Mesodermal cell (in vitro differentiated cells): ENCODE results near the gene AATK.

Experiments
- H3K27ac ChIP-seq: 2 replicates; pipeline ENCODE4 v1.7.0; 2013; ENCODE audit warnings: mild to moderate bottlenecking, low read depth, low read length, moderate library complexity; ENCODE audit not compliant: severe bottlenecking
- H3K36me3 ChIP-seq: 2 replicates; pipeline ENCODE4 v1.7.1; 2013; ENCODE audit warnings: mild to moderate bottlenecking, low read length, moderate library complexity; ENCODE audit not compliant: control insufficient read depth, insufficient read depth
- H3K4me1 ChIP-seq: one replicate; pipeline ENCODE4 v1.7.1; 2013; ENCODE audit warnings: mild to moderate bottlenecking, low read length; ENCODE audit not compliant: insufficient read depth, control insufficient read depth, poor library complexity, severe bottlenecking
- H3K4me3 ChIP-seq: 2 replicates; pipeline ENCODE4 v1.7.0; 2013; ENCODE audit warnings: low read length, control low read depth, mild to moderate bottlenecking; ENCODE audit not compliant: insufficient read depth, poor library complexity, severe bottlenecking; ENCODE audit errors: extremely low read depth
- H3K9me3 ChIP-seq: 2 replicates; pipeline ENCODE4 v1.7.1; 2013; ENCODE audit warnings: mild to moderate bottlenecking, low read length, moderate library complexity; ENCODE audit not compliant: control insufficient read depth
- WGBS, 2 experiments: methylation state at CpG; one replicate each; pipeline ENCODE4 v1.1.5; 2013; ENCODE audit warnings: missing lambda C conversion rate in 2 of 2; ENCODE audit not compliant: insufficient coverage in 2 of 2; 5-methylcytosine and 5-hydroxymethylcytosine counted together

Gene AATK

GRCh38 chr17:81167194-81167524 is 1.1 kb upstream of the AATK start:
- no peak overlapping the region for H3K27ac ChIP-seq
- WGBS, 2 experiments, result 94 to 100% methylated on average over 1 to 4 of the region's 4 CpGs
- H3K9me3 ChIP-seq, result no peaks in the 10 kb centered on the region
- H3K36me3 ChIP-seq, result no peaks in the 10 kb centered on the region
- no peak overlapping the region for H3K4me3 ChIP-seq
- no peaks in the 10 kb centered on the region for H3K4me1 ChIP-seq

- Histone ChIP-seq H3K9me3 (no peaks in the 10 kb centered on the region), H3K27ac (no peak within 1 kb of the TSS), H3K36me3 (no peaks in the 10 kb centered on the region), H3K4me1 (no peaks in the 10 kb centered on the region), H3K4me3 (peak within 1 kb of the TSS; percentile 16)
- WGBS, 2 experiments, result 28 to 29% methylated on average over 40 to 42 of the region's 46 CpGs
Measured at GRCh38 chr17:81165246-81166032, 582 bp downstream of the AATK start, which contains the start of gene PVALEF. PVALEF (plus strand) TSS chr17:81165507; CDS start chr17:81181227, 15,720 bp downstream.

GRCh38 chr17:81164371-81165245 is 1.4 kb downstream of the AATK start:
- no peak overlapping the region for H3K4me3 ChIP-seq
- H3K4me1 ChIP-seq, result no peaks in the 10 kb centered on the region
- H3K36me3 ChIP-seq, result no peaks in the 10 kb centered on the region
- H3K27ac ChIP-seq, result no peak overlapping the region
- 81 to 86% methylated on average over 18 of the region's 19 CpGs for WGBS, 2 experiments
- H3K9me3 ChIP-seq, result no peaks in the 10 kb centered on the region

GRCh38 chr17:81163703-81164370 is 2.2 kb downstream of the AATK start:
- 87 to 92% methylated on average over 13 of the region's 15 CpGs for WGBS, 2 experiments
- no peaks in the 10 kb centered on the region for H3K9me3 ChIP-seq
- H3K4me1 ChIP-seq, result no peaks in the 10 kb centered on the region
- no peaks in the 10 kb centered on the region for H3K36me3 ChIP-seq
- no peak overlapping the region for H3K4me3 ChIP-seq
- H3K27ac ChIP-seq, result no peak overlapping the region

- Histone ChIP-seq H3K4me3 (no peak overlapping the region), H3K36me3 (no peaks in the 10 kb centered on the region), H3K9me3 (no peaks in the 10 kb centered on the region), H3K27ac (no peak overlapping the region), H3K4me1 (no peaks in the 10 kb centered on the region)
- 86 to 91% methylated on average over 15 to 16 of the region's 19 CpGs for WGBS, 2 experiments
Measured at GRCh38 chr17:81163051-81163695, 2.8 kb downstream of the AATK start.

- WGBS, 2 experiments, result 90 to 96% methylated on average over 9 of the region's 11 CpGs
- Histone ChIP-seq H3K4me3 (no peak overlapping the region), H3K27ac (no peak overlapping the region), H3K36me3 (no peaks in the 10 kb centered on the region), H3K9me3 (no peaks in the 10 kb centered on the region), H3K4me1 (no peaks in the 10 kb centered on the region)
Measured at GRCh38 chr17:81162491-81162890, 3.5 kb downstream of the AATK start.

GRCh38 chr17:81161972-81162371 is 4.0 kb downstream of the AATK start:
- Histone ChIP-seq H3K27ac (no peak overlapping the region), H3K36me3 (no peaks in the 10 kb centered on the region), H3K4me1 (no peaks in the 10 kb centered on the region), H3K4me3 (no peak overlapping the region), H3K9me3 (no peaks in the 10 kb centered on the region)
- WGBS, 2 experiments, result 95 to 96% methylated on average over 7 to 9 of the region's 16 CpGs

- no peaks in the 10 kb centered on the region for H3K9me3 ChIP-seq
- H3K27ac ChIP-seq, result no peak overlapping the region
- no peaks in the 10 kb centered on the region for H3K4me1 ChIP-seq
- no peaks in the 10 kb centered on the region for H3K36me3 ChIP-seq
- H3K4me3 ChIP-seq, result no peak overlapping the region
- WGBS, 2 experiments, result 94 to 99% methylated on average over 11 to 13 of the region's 15 CpGs
Measured at GRCh38 chr17:81161536-81161935, 4.5 kb downstream of the AATK start.

- H3K36me3 ChIP-seq, result no peaks in the 10 kb centered on the region
- 90 to 95% methylated on average over 27 to 32 of the region's 32 CpGs for WGBS, 2 experiments
- no peaks in the 10 kb centered on the region for H3K4me1 ChIP-seq
- H3K27ac ChIP-seq, result no peak overlapping the region
- no peak overlapping the region for H3K4me3 ChIP-seq
- H3K9me3 ChIP-seq, result no peaks in the 10 kb centered on the region
Measured at GRCh38 chr17:81160747-81161453, 5.1 kb downstream of the AATK start.

- H3K27ac ChIP-seq, result no peak overlapping the region
- 88 to 92% methylated on average over 18 to 28 of the region's 28 CpGs for WGBS, 2 experiments
Measured at GRCh38 chr17:81160306-81160705, 5.7 kb downstream of the AATK start.

More at GRCh38 chr17:81160306-81160705, 5.7 kb downstream of the AATK start:
- H3K9me3 ChIP-seq, result no peaks in the 10 kb centered on the region
- H3K36me3 ChIP-seq, result no peaks in the 10 kb centered on the region
- H3K4me3 ChIP-seq, result no peak overlapping the region
- no peaks in the 10 kb centered on the region for H3K4me1 ChIP-seq
